ENCODE results near the gene ZFYVE19.

ZFYVE19 gene

DNA sequence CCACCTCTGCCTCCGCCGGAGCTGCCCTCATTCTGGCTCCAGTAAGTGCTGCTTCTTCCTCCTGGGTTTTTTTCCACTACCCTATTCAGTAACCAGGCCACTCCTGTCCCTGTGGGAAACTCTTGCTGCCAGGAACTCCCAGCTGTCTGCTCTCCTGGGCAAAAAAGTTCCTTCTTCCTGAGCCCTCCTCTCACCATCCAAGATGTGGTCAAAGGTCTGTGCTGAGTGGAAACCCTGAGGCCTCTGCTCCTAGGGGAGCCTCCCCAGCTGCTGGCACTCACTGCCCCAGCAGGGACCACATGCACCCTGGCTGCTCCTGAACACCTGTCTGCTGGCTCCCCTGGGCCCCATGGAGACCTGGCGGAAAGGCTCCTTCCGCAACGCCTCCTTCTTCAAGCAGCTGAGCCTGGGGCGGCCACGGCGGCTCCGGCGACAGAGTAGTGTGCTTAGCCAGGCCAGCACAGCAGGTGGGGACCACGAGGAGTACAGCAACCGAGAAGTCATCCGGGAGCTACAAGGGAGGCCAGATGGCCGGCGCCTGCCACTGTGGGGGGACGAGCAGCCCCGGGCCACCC is 36.7 kb upstream of the ZFYVE19 start:
- H3K27ac ChIP-seq (ENCODE audit: insufficient read depth in 1 of 2, low read depth in 1 of 2, low read length in 2 of 2, poor library complexity in 1 of 2, severe bottlenecking in 2 of 2) = peak overlapping the region; percentile 40 to 65
- CTCF ChIA-PET = interaction anchor here (0.8 to 14.6 kb wide), 13 partner anchors 8 to 92 kb away, joined by 3 to 123 read pairs (median 4); no protein-coding TSS in a partner anchor
- H3K4me3 ChIP-seq (ENCODE audit: control insufficient read depth in 1 of 7, extremely low read depth in 1 of 7, insufficient read depth in 4 of 7, low read depth in 2 of 7, low read length in 6 of 7) = peak overlapping the region in 5 of 7 experiments; percentile 16 to 63 (median 53)
- H3K9me3 ChIP-seq (ENCODE audit: control extremely low read depth in 1 of 5, control insufficient read depth in 4 of 5, insufficient read depth in 2 of 5, low read depth in 1 of 5, low read length in 4 of 5) = no peaks in the 10 kb centered on the region
- WGBS (ENCODE audit: insufficient coverage) = 66% methylated on average over 17 of the region's 17 CpGs
- H3K36me3 ChIP-seq (ENCODE audit: control insufficient read depth in 4 of 4, insufficient read depth in 4 of 4, low read length in 3 of 4) = peaks cover 5 to 62% (median 35%) of the 10 kb centered on the region in 4 experiments
- peaks cover 0 to 57% (median 45%) of the 10 kb centered on the region in 4 experiments for H3K4me1 ChIP-seq (ENCODE audit: control extremely low read depth in 1 of 4, control insufficient read depth in 4 of 4, insufficient read depth in 4 of 4, low read length in 3 of 4)
- DNase-seq = peak in 2 of 3 donors; percentile 45 to 56
- no peaks in the 10 kb centered on the region for H3K27me3 ChIP-seq (replicated peaks in 2 of 5; ENCODE audit: control insufficient read depth in 4 of 5, insufficient read depth in 5 of 5, low read length in 4 of 5)
- POLR2A ChIA-PET = interaction anchor here (1.0 kb wide), 1 partner anchor 13 kb away, joined by 4 read pairs; no protein-coding TSS in a partner anchor

GRCh38 chr15:40771242-40771641 is 35.6 kb upstream of the ZFYVE19 start:
- Histone ChIP-seq H3K4me3 (ENCODE audit: control insufficient read depth in 1 of 7, extremely low read depth in 1 of 7, insufficient read depth in 4 of 7, low read depth in 2 of 7, low read length in 6 of 7) (no peak overlapping the region), H3K27me3 (replicated peaks in 2 of 5; ENCODE audit: control insufficient read depth in 4 of 5, insufficient read depth in 5 of 5, low read length in 4 of 5) (no peaks in the 10 kb centered on the region), H3K9me3 (ENCODE audit: control extremely low read depth in 1 of 5, control insufficient read depth in 4 of 5, insufficient read depth in 2 of 5, low read depth in 1 of 5, low read length in 4 of 5) (no peaks in the 10 kb centered on the region), H3K27ac (ENCODE audit: insufficient read depth in 1 of 2, low read depth in 1 of 2, low read length in 2 of 2, poor library complexity in 1 of 2, severe bottlenecking in 2 of 2) (no peak overlapping the region), H3K4me1 (ENCODE audit: control extremely low read depth in 1 of 4, control insufficient read depth in 4 of 4, insufficient read depth in 4 of 4, low read length in 3 of 4) (peaks cover 0 to 49% (median 37%) of the 10 kb centered on the region in 4 experiments), H3K36me3 (ENCODE audit: control insufficient read depth in 4 of 4, insufficient read depth in 4 of 4, low read length in 3 of 4) (peaks cover 9 to 72% (median 44%) of the 10 kb centered on the region in 4 experiments)
- ChIA-PET POLR2A (no interaction called here), CTCF (interaction anchor here (0.7 to 14.6 kb wide), 7 partner anchors 14 to 93 kb away, joined by 3 to 123 read pairs (median 3); no protein-coding TSS in a partner anchor)
- 96% methylated on average over 5 of the region's 5 CpGs for WGBS (ENCODE audit: insufficient coverage)
- DNase-seq = no peak

DNA sequence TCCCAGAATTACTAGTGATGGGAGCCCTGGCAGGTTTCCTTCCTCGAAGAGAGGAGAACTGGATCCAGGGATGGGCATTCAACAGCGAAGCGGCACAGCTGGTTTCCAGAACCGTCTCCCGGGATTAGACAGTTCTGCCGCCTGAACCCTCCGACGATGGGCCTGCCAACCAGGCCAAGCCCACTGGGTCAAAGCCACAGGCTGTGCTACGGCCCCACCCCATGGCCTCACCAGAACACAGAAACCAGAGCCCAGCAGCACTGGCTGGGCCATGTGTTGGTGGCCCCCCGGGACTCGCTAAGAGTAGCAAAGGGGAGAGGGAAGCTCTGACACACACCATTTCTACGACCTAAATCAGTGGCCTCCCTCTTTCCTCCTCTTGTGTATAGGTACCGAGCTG is 34.9 kb upstream of the ZFYVE19 start:
- H3K4me3 ChIP-seq (ENCODE audit: control insufficient read depth in 1 of 7, extremely low read depth in 1 of 7, insufficient read depth in 4 of 7, low read depth in 2 of 7, low read length in 6 of 7) = no peak overlapping the region
- H3K36me3 ChIP-seq (ENCODE audit: control insufficient read depth in 4 of 4, insufficient read depth in 4 of 4, low read length in 3 of 4) = peaks cover 9 to 72% (median 45%) of the 10 kb centered on the region in 4 experiments
- POLR2A ChIA-PET = no interaction called here
- CTCF ChIA-PET = interaction anchor here (0.7 to 14.6 kb wide), 2 partner anchors 13 to 34 kb away, joined by 3 to 123 read pairs; no protein-coding TSS in a partner anchor
- H3K27ac ChIP-seq (ENCODE audit: insufficient read depth in 1 of 2, low read depth in 1 of 2, low read length in 2 of 2, poor library complexity in 1 of 2, severe bottlenecking in 2 of 2) = no peak overlapping the region
- no peak for DNase-seq
- no peaks in the 10 kb centered on the region for H3K9me3 ChIP-seq (ENCODE audit: control extremely low read depth in 1 of 5, control insufficient read depth in 4 of 5, insufficient read depth in 2 of 5, low read depth in 1 of 5, low read length in 4 of 5)
- 97% methylated on average over 8 of the region's 13 CpGs for WGBS (ENCODE audit: insufficient coverage)
- H3K27me3 ChIP-seq (replicated peaks in 2 of 5; ENCODE audit: control insufficient read depth in 4 of 5, insufficient read depth in 5 of 5, low read length in 4 of 5) = no peaks in the 10 kb centered on the region
- peaks cover 0 to 45% (median 37%) of the 10 kb centered on the region in 4 experiments for H3K4me1 ChIP-seq (ENCODE audit: control extremely low read depth in 1 of 4, control insufficient read depth in 4 of 4, insufficient read depth in 4 of 4, low read length in 3 of 4)

DNA sequence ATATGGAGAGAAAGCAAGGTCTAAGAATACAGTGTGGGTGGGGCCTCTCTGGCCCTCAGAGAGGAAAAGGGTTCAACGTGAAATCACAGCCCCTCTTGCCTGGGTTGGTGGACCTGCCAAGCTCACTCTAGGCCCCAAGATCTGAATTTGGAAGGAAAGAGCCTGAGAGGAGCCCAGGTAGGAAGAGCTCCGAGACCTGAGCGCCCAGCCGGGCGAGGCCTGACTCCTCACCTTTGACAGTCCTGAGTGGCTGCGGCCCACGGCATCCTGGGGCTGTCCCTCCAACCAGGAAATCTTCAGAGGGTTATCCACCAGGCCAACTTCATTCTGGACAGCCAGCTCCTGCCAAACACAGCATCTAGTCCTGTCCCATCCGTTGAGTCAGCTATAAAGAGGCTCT is 33.4 kb upstream of the ZFYVE19 start:
- no peak overlapping the region for H3K27ac ChIP-seq (ENCODE audit: insufficient read depth in 1 of 2, low read depth in 1 of 2, low read length in 2 of 2, poor library complexity in 1 of 2, severe bottlenecking in 2 of 2)
- POLR2A ChIA-PET = no interaction called here
- 96% methylated on average over 4 of the region's 8 CpGs for WGBS (ENCODE audit: insufficient coverage)
- H3K27me3 ChIP-seq (replicated peaks in 2 of 5; ENCODE audit: control insufficient read depth in 4 of 5, insufficient read depth in 5 of 5, low read length in 4 of 5) = no peaks in the 10 kb centered on the region
- CTCF ChIA-PET = interaction anchor here (1.0 to 14.6 kb wide), 4 partner anchors 12 to 72 kb away, joined by 3 to 123 read pairs (median 5); no protein-coding TSS in a partner anchor
- no peak for DNase-seq
- peaks cover 0 to 31% (median 29%) of the 10 kb centered on the region in 4 experiments for H3K4me1 ChIP-seq (ENCODE audit: control extremely low read depth in 1 of 4, control insufficient read depth in 4 of 4, insufficient read depth in 4 of 4, low read length in 3 of 4)
- no peaks in the 10 kb centered on the region for H3K9me3 ChIP-seq (ENCODE audit: control extremely low read depth in 1 of 5, control insufficient read depth in 4 of 5, insufficient read depth in 2 of 5, low read depth in 1 of 5, low read length in 4 of 5)
- H3K4me3 ChIP-seq (ENCODE audit: control insufficient read depth in 1 of 7, extremely low read depth in 1 of 7, insufficient read depth in 4 of 7, low read depth in 2 of 7, low read length in 6 of 7) = no peak overlapping the region
- H3K36me3 ChIP-seq (ENCODE audit: control insufficient read depth in 4 of 4, insufficient read depth in 4 of 4, low read length in 3 of 4) = peaks cover 9 to 62% (median 42%) of the 10 kb centered on the region in 4 experiments

GRCh38 chr15:40773902-40774301 is 33.0 kb upstream of the ZFYVE19 start:
- ChIA-PET POLR2A (no interaction called here), CTCF (interaction anchor here (1.0 to 14.6 kb wide), 4 partner anchors 11 to 73 kb away, joined by 3 to 123 read pairs (median 5); no protein-coding TSS in a partner anchor)
- Histone ChIP-seq H3K4me3 (ENCODE audit: control insufficient read depth in 1 of 7, extremely low read depth in 1 of 7, insufficient read depth in 4 of 7, low read depth in 2 of 7, low read length in 6 of 7) (no peak overlapping the region), H3K9me3 (ENCODE audit: control extremely low read depth in 1 of 5, control insufficient read depth in 4 of 5, insufficient read depth in 2 of 5, low read depth in 1 of 5, low read length in 4 of 5) (no peaks in the 10 kb centered on the region), H3K4me1 (ENCODE audit: control extremely low read depth in 1 of 4, control insufficient read depth in 4 of 4, insufficient read depth in 4 of 4, low read length in 3 of 4) (peaks cover 0 to 27% (median 25%) of the 10 kb centered on the region in 4 experiments), H3K27ac (ENCODE audit: insufficient read depth in 1 of 2, low read depth in 1 of 2, low read length in 2 of 2, poor library complexity in 1 of 2, severe bottlenecking in 2 of 2) (no peak overlapping the region), H3K27me3 (replicated peaks in 2 of 5; ENCODE audit: control insufficient read depth in 4 of 5, insufficient read depth in 5 of 5, low read length in 4 of 5) (no peaks in the 10 kb centered on the region), H3K36me3 (ENCODE audit: control insufficient read depth in 4 of 4, insufficient read depth in 4 of 4, low read length in 3 of 4) (peaks cover 9 to 63% (median 45%) of the 10 kb centered on the region in 4 experiments)
- 100% methylated on average over 1 of the region's 6 CpGs for WGBS (ENCODE audit: insufficient coverage)
- DNase-seq = no peak

- Histone ChIP-seq H3K4me3 (ENCODE audit: control insufficient read depth in 1 of 7, extremely low read depth in 1 of 7, insufficient read depth in 4 of 7, low read depth in 2 of 7, low read length in 6 of 7) (no peak overlapping the region), H3K4me1 (ENCODE audit: control extremely low read depth in 1 of 4, control insufficient read depth in 4 of 4, insufficient read depth in 4 of 4, low read length in 3 of 4) (peaks cover 0 to 16% (median 14%) of the 10 kb centered on the region in 4 experiments), H3K27ac (ENCODE audit: insufficient read depth in 1 of 2, low read depth in 1 of 2, low read length in 2 of 2, poor library complexity in 1 of 2, severe bottlenecking in 2 of 2) (no peak overlapping the region), H3K9me3 (ENCODE audit: control extremely low read depth in 1 of 5, control insufficient read depth in 4 of 5, insufficient read depth in 2 of 5, low read depth in 1 of 5, low read length in 4 of 5) (no peaks in the 10 kb centered on the region), H3K27me3 (replicated peaks in 2 of 5; ENCODE audit: control insufficient read depth in 4 of 5, insufficient read depth in 5 of 5, low read length in 4 of 5) (no peaks in the 10 kb centered on the region), H3K36me3 (ENCODE audit: control insufficient read depth in 4 of 4, insufficient read depth in 4 of 4, low read length in 3 of 4) (peaks cover 9 to 74% (median 55%) of the 10 kb centered on the region in 4 experiments)
- POLR2A ChIA-PET = no interaction called here
- CTCF ChIA-PET = interaction anchor here (1.1 to 15.4 kb wide), 4 partner anchors 12 to 82 kb away, joined by 3 to 204 read pairs (median 4); partner anchors contain the start of gene RMDN3
- DNase-seq = no peak
- 96% methylated on average over 10 of the region's 10 CpGs for WGBS (ENCODE audit: insufficient coverage)
These were observed 31.9 kb upstream of the ZFYVE19 start for GRCh38 chr15:40775007-40775406.

Measured in common myeloid progenitor, CD34-positive (primary cell).